ENCODE results near the gene LSAMP. TPM values are rescaled to one million over a fixed set of nuclear protein-coding genes. Genes with fewer than 3 reads are reported as not detected.

LSAMP gene
- total RNA-seq, 1 donor from 2014 or later = not detected

- intact Hi-C loops (cut with micrococcal nuclease) = no loop called here
- H3K27me3 Mint-ChIP-seq = no peaks in the 10 kb centered on the region
- no peak for DNase-seq
- no peaks in the 10 kb centered on the region for H3K36me3 Mint-ChIP-seq (ENCODE audit: low read depth)
- H3K9me3 Mint-ChIP-seq = no peaks in the 10 kb centered on the region
- no peak overlapping the region for H3K27ac Mint-ChIP-seq
- H3K4me3 Mint-ChIP-seq = no peak overlapping the region
- no peaks in the 10 kb centered on the region for H3K4me1 Mint-ChIP-seq
Observed at GRCh38 chr3:116118475-116119169, 326.7 kb downstream of the LSAMP start.

- no peaks in the 10 kb centered on the region for H3K9me3 Mint-ChIP-seq
- no peak for DNase-seq
- no peaks in the 10 kb centered on the region for H3K4me1 Mint-ChIP-seq
- intact Hi-C loops (cut with micrococcal nuclease) = no loop called here
- H3K27ac Mint-ChIP-seq = no peak overlapping the region
- no peaks in the 10 kb centered on the region for H3K36me3 Mint-ChIP-seq (ENCODE audit: low read depth)
- no peak overlapping the region for H3K4me3 Mint-ChIP-seq
- H3K27me3 Mint-ChIP-seq = no peaks in the 10 kb centered on the region
Observed at GRCh38 chr3:116114586-116114985, 330.7 kb downstream of the LSAMP start.

DNA sequence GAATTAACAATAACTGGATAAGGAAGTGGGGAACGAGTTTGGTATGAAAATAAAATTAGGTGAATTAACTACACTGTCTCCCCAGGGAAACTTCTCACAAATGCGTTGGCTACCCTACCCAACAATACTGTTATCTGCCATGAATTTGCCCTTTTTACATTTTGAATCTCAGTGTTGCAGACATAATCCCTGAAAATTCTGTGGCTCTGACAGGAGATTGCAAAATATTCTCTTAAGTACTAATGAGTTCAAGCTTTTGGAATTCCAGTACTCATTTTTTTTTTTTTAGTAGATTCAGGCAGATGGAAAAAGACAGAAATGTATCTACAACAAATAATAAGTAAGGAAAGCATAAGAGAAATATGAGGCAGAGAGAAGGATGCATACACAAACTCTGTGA lies 332.6 kb downstream of the LSAMP start:
- no peaks in the 10 kb centered on the region for H3K36me3 Mint-ChIP-seq (ENCODE audit: low read depth)
- H3K4me1 Mint-ChIP-seq = no peaks in the 10 kb centered on the region
- no peak overlapping the region for H3K4me3 Mint-ChIP-seq
- H3K27me3 Mint-ChIP-seq = no peaks in the 10 kb centered on the region
- intact Hi-C loops (cut with micrococcal nuclease) = no loop called here
- no peak for DNase-seq
- no peak overlapping the region for H3K27ac Mint-ChIP-seq
- no peaks in the 10 kb centered on the region for H3K9me3 Mint-ChIP-seq

GRCh38 chr3:116111765-116112164 lies 333.5 kb downstream of the LSAMP start:
- intact Hi-C loops (cut with micrococcal nuclease) = no loop called here
- H3K4me1 Mint-ChIP-seq = no peaks in the 10 kb centered on the region
- no peaks in the 10 kb centered on the region for H3K27me3 Mint-ChIP-seq
- H3K4me3 Mint-ChIP-seq = no peak overlapping the region
- H3K9me3 Mint-ChIP-seq = no peaks in the 10 kb centered on the region
- no peak for DNase-seq
- H3K36me3 Mint-ChIP-seq (ENCODE audit: low read depth) = no peaks in the 10 kb centered on the region
- no peak overlapping the region for H3K27ac Mint-ChIP-seq

- DNase-seq = no peak
- no peaks in the 10 kb centered on the region for H3K4me1 Mint-ChIP-seq
- H3K27ac Mint-ChIP-seq = no peak overlapping the region
- no peaks in the 10 kb centered on the region for H3K36me3 Mint-ChIP-seq (ENCODE audit: low read depth)
- intact Hi-C loops (cut with micrococcal nuclease) = no loop called here
- no peak overlapping the region for H3K4me3 Mint-ChIP-seq
- H3K9me3 Mint-ChIP-seq = no peaks in the 10 kb centered on the region
- H3K27me3 Mint-ChIP-seq = no peaks in the 10 kb centered on the region
Observed at GRCh38 chr3:116103868-116104530, 341.3 kb downstream of the LSAMP start.

DNA sequence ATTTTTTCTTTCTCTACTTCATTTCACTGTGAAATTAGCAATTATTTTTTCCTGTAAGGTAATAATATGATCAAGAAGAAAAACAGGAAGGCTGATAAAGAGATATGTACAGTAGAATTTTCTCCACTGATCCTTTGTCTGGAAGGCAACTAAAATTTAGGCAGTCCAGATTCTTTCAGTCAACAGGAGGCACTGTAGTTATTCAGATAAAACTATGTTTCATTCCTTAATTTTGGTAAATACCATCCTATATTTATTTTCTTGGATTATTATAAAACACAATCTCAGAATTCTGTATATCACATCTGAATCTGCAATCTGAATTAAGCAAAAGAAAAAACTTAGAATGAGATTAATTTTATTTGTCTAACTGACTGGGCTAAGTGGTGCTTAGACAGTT lies 343.2 kb downstream of the LSAMP start:
- Mint-ChIP-seq H3K36me3 (ENCODE audit: low read depth) (no peaks in the 10 kb centered on the region), H3K27ac (no peak overlapping the region), H3K4me3 (no peak overlapping the region), H3K4me1 (no peaks in the 10 kb centered on the region), H3K9me3 (no peaks in the 10 kb centered on the region), H3K27me3 (no peaks in the 10 kb centered on the region)
- no peak for DNase-seq
- intact Hi-C loops (cut with micrococcal nuclease) = no loop called here

GRCh38 chr3:116097226-116097625 lies 348.1 kb downstream of the LSAMP start:
- Mint-ChIP-seq H3K9me3 (no peaks in the 10 kb centered on the region), H3K4me3 (no peak overlapping the region), H3K36me3 (ENCODE audit: low read depth) (no peaks in the 10 kb centered on the region), H3K4me1 (no peaks in the 10 kb centered on the region), H3K27me3 (no peaks in the 10 kb centered on the region), H3K27ac (no peak overlapping the region)
- no peak for DNase-seq
- intact Hi-C loops (cut with micrococcal nuclease) = no loop called here

DNA sequence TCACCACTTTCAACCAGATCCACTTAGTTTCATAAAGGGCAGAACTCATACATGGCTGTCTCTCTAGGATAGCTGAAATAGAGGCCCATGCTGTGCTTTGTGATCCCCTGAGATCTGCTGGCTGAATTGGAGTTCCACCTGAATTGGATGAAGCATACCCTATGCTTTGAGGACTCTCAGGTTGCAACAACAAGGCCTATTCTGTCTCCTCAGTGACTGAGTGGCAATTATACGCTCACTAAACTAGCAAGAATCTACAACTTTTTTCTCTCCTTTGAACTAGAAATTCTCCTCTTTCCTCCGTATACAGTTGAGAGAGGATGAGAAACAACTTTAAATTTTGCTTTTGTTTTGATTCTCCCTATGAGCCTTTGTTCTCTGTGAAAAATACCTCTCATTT lies 348.7 kb downstream of the LSAMP start:
- Mint-ChIP-seq H3K36me3 (ENCODE audit: low read depth) (no peaks in the 10 kb centered on the region), H3K4me3 (no peak overlapping the region), H3K4me1 (no peaks in the 10 kb centered on the region), H3K9me3 (no peaks in the 10 kb centered on the region), H3K27ac (no peak overlapping the region), H3K27me3 (no peaks in the 10 kb centered on the region)
- DNase-seq = no peak
- intact Hi-C loops (cut with micrococcal nuclease) = no loop called here

- Mint-ChIP-seq H3K27me3 (no peaks in the 10 kb centered on the region), H3K4me1 (no peaks in the 10 kb centered on the region), H3K9me3 (no peaks in the 10 kb centered on the region), H3K36me3 (ENCODE audit: low read depth) (no peaks in the 10 kb centered on the region), H3K4me3 (no peak overlapping the region), H3K27ac (no peak overlapping the region)
- DNase-seq = no peak
- intact Hi-C loops (cut with micrococcal nuclease) = no loop called here
Observed at GRCh38 chr3:116093374-116093773, 351.9 kb downstream of the LSAMP start.

GRCh38 chr3:116087426-116087825 lies 357.9 kb downstream of the LSAMP start:
- no peaks in the 10 kb centered on the region for H3K27me3 Mint-ChIP-seq
- H3K4me1 Mint-ChIP-seq = no peaks in the 10 kb centered on the region
- no peaks in the 10 kb centered on the region for H3K36me3 Mint-ChIP-seq (ENCODE audit: low read depth)
- no peak overlapping the region for H3K4me3 Mint-ChIP-seq
- no peak overlapping the region for H3K27ac Mint-ChIP-seq
- H3K9me3 Mint-ChIP-seq = no peaks in the 10 kb centered on the region
- DNase-seq = no peak
- intact Hi-C loops (cut with micrococcal nuclease) = no loop called here

DNA sequence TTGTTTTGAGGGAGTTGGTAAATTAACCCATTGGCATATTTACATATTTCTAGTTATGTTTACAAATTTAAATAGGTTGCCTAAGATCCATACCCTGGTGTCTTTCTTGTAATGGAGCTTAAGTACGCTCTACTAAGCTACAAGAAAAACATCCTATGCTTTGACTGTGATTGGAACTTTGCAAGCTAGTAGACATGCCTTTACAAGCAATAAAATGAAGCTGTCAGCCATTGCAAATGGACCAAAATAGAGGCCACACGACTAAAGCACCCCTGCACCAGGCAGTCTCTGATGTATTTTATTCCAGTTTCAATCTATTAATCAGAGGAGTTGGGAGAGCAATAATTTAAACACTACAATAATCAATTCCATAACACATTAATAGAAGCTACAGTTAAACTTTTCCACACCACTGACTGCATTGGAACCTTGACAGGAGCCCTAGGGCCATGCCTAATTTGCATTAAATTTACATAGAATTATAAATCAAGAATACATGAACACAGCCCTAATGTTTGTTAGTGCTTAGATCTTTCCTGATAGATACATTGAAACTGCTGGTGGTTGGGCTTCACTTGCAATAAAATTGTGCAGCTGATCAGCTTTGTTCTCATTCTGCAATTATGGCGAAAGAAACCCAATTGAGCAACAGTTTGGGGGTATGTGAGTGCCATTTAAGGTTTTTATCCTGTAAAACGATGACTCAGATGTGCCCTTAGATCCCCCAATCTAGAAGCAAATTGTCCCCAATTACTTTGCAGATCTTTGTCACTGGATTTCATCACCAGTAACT lies 360.1 kb downstream of the LSAMP start:
- H3K36me3 Mint-ChIP-seq (ENCODE audit: low read depth) = no peaks in the 10 kb centered on the region
- H3K27me3 Mint-ChIP-seq = no peaks in the 10 kb centered on the region

GRCh38 chr3:116083683-116084082 lies 361.6 kb downstream of the LSAMP start:
- H3K9me3 Mint-ChIP-seq = no peaks in the 10 kb centered on the region
- no peaks in the 10 kb centered on the region for H3K4me1 Mint-ChIP-seq
- no peaks in the 10 kb centered on the region for H3K36me3 Mint-ChIP-seq (ENCODE audit: low read depth)
- DNase-seq = no peak
- H3K4me3 Mint-ChIP-seq = no peak overlapping the region
- no peaks in the 10 kb centered on the region for H3K27me3 Mint-ChIP-seq
- intact Hi-C loops (cut with micrococcal nuclease) = no loop called here
- H3K27ac Mint-ChIP-seq = no peak overlapping the region

More for the DNA sequence above, 360.1 kb downstream of the LSAMP start:
- DNase-seq = no peak
- Mint-ChIP-seq H3K9me3 (no peaks in the 10 kb centered on the region), H3K4me1 (no peaks in the 10 kb centered on the region), H3K27ac (no peak overlapping the region), H3K4me3 (no peak overlapping the region)
- intact Hi-C loops (cut with micrococcal nuclease) = no loop called here

DNA sequence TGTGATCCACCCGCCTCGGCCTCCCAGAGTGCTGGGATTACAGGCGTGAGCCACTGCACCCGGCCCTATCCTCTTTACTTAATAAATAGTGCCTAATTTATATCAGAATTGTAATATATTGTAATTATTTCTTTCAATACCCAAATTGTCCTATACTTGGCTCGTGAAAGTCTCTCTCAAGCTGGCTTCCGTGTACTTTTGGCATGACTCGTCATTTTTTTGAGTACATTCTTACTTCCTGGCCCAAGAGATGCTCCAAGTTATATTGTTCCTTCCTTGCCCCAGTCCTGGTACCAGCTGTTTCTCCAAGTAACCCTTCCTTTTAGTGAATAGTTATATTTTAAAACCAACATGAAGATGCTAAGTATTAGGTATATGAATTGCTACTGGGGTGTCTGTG lies 366.7 kb downstream of the LSAMP start:
- H3K4me1 Mint-ChIP-seq = no peaks in the 10 kb centered on the region
- no peaks in the 10 kb centered on the region for H3K36me3 Mint-ChIP-seq (ENCODE audit: low read depth)
- H3K27me3 Mint-ChIP-seq = no peaks in the 10 kb centered on the region
- H3K27ac Mint-ChIP-seq = no peak overlapping the region
- H3K4me3 Mint-ChIP-seq = no peak overlapping the region
- no peak for DNase-seq
- H3K9me3 Mint-ChIP-seq = no peaks in the 10 kb centered on the region
- intact Hi-C loops (cut with micrococcal nuclease) = no loop called here

GRCh38 chr3:116077557-116077956 lies 367.7 kb downstream of the LSAMP start:
- Mint-ChIP-seq H3K36me3 (ENCODE audit: low read depth) (no peaks in the 10 kb centered on the region), H3K4me3 (no peak overlapping the region), H3K4me1 (no peaks in the 10 kb centered on the region), H3K9me3 (no peaks in the 10 kb centered on the region), H3K27ac (no peak overlapping the region), H3K27me3 (no peaks in the 10 kb centered on the region)
- intact Hi-C loops (cut with micrococcal nuclease) = no loop called here
- DNase-seq = no peak

Data from activated CD4-positive, alpha-beta T cell treated with anti-CD3 and anti-CD28 coated beads, Interleukin-2, amount 10 ng/mL, durations not matched to agents 24 days and 14 days (primary cell).